ENCODE measurements around the gene TTLL1.

- TF ChIP-seq, protein P1, sequence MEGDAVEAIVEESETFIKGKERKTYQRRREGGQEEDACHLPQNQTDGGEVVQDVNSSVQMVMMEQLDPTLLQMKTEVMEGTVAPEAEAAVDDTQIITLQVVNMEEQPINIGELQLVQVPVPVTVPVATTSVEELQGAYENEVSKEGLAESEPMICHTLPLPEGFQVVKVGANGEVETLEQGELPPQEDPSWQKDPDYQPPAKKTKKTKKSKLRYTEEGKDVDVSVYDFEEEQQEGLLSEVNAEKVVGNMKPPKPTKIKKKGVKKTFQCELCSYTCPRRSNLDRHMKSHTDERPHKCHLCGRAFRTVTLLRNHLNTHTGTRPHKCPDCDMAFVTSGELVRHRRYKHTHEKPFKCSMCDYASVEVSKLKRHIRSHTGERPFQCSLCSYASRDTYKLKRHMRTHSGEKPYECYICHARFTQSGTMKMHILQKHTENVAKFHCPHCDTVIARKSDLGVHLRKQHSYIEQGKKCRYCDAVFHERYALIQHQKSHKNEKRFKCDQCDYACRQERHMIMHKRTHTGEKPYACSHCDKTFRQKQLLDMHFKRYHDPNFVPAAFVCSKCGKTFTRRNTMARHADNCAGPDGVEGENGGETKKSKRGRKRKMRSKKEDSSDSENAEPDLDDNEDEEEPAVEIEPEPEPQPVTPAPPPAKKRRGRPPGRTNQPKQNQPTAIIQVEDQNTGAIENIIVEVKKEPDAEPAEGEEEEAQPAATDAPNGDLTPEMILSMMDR (IDR thresholded peaks at IDR 0.05): no peak
- no peak for TF ChIP-seq ETV6 (CRISPR knock-in tag; IDR thresholded peaks at IDR 0.05)
- TF ChIP-seq MAX (CRISPR knock-in tag; IDR thresholded peaks at IDR 0.05): no peak
- TF ChIP-seq, protein P2, sequence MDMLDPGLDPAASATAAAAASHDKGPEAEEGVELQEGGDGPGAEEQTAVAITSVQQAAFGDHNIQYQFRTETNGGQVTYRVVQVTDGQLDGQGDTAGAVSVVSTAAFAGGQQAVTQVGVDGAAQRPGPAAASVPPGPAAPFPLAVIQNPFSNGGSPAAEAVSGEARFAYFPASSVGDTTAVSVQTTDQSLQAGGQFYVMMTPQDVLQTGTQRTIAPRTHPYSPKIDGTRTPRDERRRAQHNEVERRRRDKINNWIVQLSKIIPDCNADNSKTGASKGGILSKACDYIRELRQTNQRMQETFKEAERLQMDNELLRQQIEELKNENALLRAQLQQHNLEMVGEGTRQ (CRISPR knock-in tag; IDR thresholded peaks at IDR 0.05): no peak
- TF ChIP-seq JUN (CRISPR knock-in tag; IDR thresholded peaks at IDR 0.05): no peak
- no peak for TF ChIP-seq NFYB (CRISPR knock-in tag; conservative IDR thresholded peaks at IDR 0.05; ENCODE audit: low read depth)
- TF ChIP-seq ZNF317 (CRISPR knock-in tag; IDR thresholded peaks at IDR 0.05; ENCODE audit: borderline replicate concordance, low read depth): no peak
- no peak for TF ChIP-seq E2F5 (CRISPR knock-in tag; IDR thresholded peaks at IDR 0.05)
Observed at GRCh38 chr22:43110444-43110926, 21.3 kb upstream of the TTLL1 start, which contains the start of gene BIK.
